SH-SY5Y (cell line): Measurements from ENCODE around the gene F2RL3.

ENCODE experiments used
- GATA2 ChIP-seq: IDR thresholded peaks from 2 replicates; pipeline ENCODE4 v1.6.1; 2011; ENCODE audit warnings: mild to moderate bottlenecking, low read depth, low read length
- GATA3 ChIP-seq: IDR thresholded peaks from 2 replicates; pipeline ENCODE4 v1.6.1; 2011; ENCODE audit warnings: low read depth, mild to moderate bottlenecking, low read length, moderate library complexity

GRCh38 chr19:16895467-16896145 is 6.8 kb downstream of the F2RL3 start:
- TF ChIP-seq GATA2, result no peak
- no peak for TF ChIP-seq GATA3
